ENCODE data around the gene KANSL1L.

Gene KANSL1L

DNA sequence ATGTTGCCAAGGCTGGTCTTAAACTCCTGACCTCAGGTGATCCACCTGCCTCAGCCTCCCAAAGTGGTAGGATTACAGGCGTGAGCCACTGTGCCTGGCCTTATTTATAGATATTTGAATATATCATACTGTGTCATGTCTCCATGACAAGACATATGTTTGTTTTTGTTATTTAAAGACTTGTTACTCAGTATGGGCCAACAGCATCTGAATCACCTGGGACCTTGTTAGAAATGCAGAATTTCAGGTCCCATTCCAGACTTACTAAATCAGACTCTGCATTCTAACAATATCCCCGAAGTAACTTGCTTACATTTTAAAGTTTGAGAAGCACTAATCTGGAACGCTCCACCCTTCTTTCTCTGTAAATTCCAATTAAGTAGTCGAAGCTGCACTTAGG, 135.5 kb downstream of the KANSL1L start:
- in situ Hi-C loops (cut with MboI; ENCODE audit: low sequenced_read_pairs, unreplicated experiment): no loop called here

DNA sequence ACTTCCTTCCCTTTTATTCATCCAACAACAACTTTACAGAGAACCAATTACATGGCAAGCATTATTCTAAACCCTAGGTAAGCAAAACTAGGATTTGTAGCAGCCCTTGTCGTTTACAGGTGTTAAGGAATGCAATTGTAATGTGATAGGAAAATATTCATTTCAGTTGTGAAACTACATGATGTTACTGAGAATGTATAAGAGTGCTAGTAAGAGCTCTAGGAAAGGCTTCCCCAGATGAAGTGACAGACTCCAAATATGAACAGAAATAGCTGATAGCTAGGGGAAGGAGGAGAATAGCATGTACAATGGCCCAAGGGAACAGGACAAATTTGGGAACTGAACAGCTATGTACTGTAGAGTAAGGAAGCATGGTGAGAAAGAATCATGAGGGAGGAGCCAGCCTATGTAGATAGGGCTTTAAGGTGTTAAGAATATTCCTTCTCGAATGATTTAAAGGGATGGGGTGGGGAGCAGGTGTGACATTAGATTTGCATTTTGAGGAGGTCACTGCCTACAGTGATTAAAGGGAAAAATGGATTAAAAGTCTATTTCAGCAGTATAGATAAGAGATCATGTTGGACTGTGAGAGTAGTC, 137.0 kb downstream of the KANSL1L start:
- TF ChIP-seq, protein P1, sequence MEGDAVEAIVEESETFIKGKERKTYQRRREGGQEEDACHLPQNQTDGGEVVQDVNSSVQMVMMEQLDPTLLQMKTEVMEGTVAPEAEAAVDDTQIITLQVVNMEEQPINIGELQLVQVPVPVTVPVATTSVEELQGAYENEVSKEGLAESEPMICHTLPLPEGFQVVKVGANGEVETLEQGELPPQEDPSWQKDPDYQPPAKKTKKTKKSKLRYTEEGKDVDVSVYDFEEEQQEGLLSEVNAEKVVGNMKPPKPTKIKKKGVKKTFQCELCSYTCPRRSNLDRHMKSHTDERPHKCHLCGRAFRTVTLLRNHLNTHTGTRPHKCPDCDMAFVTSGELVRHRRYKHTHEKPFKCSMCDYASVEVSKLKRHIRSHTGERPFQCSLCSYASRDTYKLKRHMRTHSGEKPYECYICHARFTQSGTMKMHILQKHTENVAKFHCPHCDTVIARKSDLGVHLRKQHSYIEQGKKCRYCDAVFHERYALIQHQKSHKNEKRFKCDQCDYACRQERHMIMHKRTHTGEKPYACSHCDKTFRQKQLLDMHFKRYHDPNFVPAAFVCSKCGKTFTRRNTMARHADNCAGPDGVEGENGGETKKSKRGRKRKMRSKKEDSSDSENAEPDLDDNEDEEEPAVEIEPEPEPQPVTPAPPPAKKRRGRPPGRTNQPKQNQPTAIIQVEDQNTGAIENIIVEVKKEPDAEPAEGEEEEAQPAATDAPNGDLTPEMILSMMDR (IDR thresholded peaks at IDR 0.05; ENCODE audit: borderline replicate concordance, control extremely low read depth, extremely low read depth, insufficient read depth, missing control alignments): no peak

More for the DNA sequence above, 135.5 kb downstream of the KANSL1L start:
- no peak for DNase-seq (ENCODE audit: low spot score)
- TF ChIP-seq, protein P1 (IDR thresholded peaks at IDR 0.05; ENCODE audit: borderline replicate concordance, control extremely low read depth, extremely low read depth, insufficient read depth, missing control alignments): no peak

DNA sequence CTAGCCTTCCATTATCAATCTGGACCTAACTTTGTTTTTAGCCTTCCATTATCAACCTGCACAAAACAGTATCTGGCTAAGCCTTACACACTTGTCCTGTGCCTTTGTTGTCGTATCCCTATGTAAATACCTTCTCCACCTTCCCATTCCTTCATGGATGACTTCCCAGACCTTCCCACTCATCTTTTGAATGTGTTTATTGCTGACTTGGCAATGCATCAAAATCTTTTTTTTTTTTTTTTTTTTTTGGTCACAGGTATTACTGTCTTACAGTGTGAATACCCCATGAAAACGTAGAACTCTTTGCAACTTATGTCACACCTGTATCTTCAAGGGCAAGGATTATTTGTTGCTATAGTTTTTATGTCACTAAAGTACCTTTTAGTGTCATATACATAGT, 143.0 kb downstream of the KANSL1L start:
- TF ChIP-seq, protein P1 (IDR thresholded peaks at IDR 0.05; ENCODE audit: borderline replicate concordance, control extremely low read depth, extremely low read depth, insufficient read depth, missing control alignments): no peak
- DNase-seq (ENCODE audit: low spot score): no peak
- in situ Hi-C loops (cut with MboI; ENCODE audit: low sequenced_read_pairs, unreplicated experiment): no loop called here

More for the DNA sequence above, 137.0 kb downstream of the KANSL1L start:
- no peak for DNase-seq (ENCODE audit: low spot score)
- in situ Hi-C loops (cut with MboI; ENCODE audit: low sequenced_read_pairs, unreplicated experiment): no loop called here

DNA sequence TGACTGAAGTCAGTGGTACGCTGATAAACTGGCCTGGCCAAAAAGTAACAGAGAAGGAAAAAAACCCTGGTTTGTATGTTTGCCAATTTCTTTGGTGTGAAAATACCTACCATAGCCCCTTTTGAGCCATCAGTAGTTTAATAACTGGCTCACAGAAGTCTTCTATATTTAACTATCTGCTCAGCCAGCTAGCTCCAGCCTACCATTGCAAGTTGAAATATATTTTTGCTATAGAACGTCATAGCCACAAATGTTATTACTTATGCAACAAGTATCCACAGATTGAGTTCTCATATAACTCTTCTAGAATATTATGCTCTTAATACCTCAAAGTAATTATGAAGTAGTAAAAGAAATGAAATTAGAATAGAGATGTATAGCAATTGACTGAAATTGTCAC, 143.6 kb downstream of the KANSL1L start:
- TF ChIP-seq, protein P1 (IDR thresholded peaks at IDR 0.05; ENCODE audit: borderline replicate concordance, control extremely low read depth, extremely low read depth, insufficient read depth, missing control alignments): no peak
- in situ Hi-C loops (cut with MboI; ENCODE audit: low sequenced_read_pairs, unreplicated experiment): no loop called here
- no peak for DNase-seq (ENCODE audit: low spot score)

DNA sequence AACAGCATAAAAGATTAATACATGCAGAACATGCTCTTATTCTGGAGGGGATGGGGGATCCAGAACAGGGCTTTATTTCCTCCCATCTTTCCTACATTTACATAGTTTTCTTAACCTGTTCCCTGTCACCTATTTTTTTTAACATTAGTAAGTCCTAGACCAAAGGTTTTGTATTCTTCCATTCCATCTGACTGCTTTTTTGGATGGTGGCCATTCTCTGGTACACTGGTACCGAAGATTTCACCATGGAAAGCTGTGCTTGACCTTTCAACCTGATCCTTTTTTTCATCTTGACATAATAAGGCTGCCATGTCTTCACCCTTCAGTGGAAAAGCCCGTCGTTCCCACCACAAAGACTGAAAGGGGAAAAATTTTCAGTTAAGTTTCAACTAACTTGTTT, 148.4 kb downstream of the KANSL1L start:
- in situ Hi-C loops (cut with MboI; ENCODE audit: low sequenced_read_pairs, unreplicated experiment): no loop called here
- TF ChIP-seq, protein P1 (IDR thresholded peaks at IDR 0.05; ENCODE audit: borderline replicate concordance, control extremely low read depth, extremely low read depth, insufficient read depth, missing control alignments): no peak
- DNase-seq (ENCODE audit: low spot score): no peak

DNA sequence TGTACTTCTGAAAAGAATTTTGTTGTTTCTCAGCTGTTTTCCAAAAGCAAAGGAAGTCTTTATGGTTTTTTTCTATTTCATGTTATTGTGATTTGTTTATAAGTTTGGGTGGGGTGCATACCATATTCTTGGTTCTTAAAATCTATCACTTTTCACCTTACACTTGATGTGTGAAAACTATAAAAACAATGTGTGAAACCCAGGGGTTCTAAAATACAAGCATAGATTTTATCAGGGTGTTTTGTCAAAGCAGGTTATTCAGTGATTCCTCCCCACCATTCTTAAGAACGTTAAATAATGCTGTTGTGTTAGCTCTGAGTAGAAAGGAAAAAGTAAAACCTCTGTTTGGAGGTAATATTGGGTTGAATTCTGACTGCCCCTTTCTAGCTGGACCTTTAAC, 151.1 kb downstream of the KANSL1L start:
- in situ Hi-C loops (cut with MboI; ENCODE audit: low sequenced_read_pairs, unreplicated experiment): no loop called here
- TF ChIP-seq, protein P1 (IDR thresholded peaks at IDR 0.05; ENCODE audit: borderline replicate concordance, control extremely low read depth, extremely low read depth, insufficient read depth, missing control alignments): no peak

More for the DNA sequence above, 151.1 kb downstream of the KANSL1L start:
- no peak for DNase-seq (ENCODE audit: low spot score)

Measured in GM13976 (cell line).